GM23338 (cell line): ENCODE measurements around the gene KIRREL3.

Source experiments
- CREB1 ChIP-seq: fragments of 250-450 bp; sonication (Bioruptor Pico); IDR thresholded peaks from 2 replicates; pipeline ENCODE4 v1.5.0; 2020; ENCODE audit warnings: low read depth, mild to moderate bottlenecking, moderate library complexity
- EZH2 ChIP-seq: fragments of 200-600 bp; sonication (generic); IDR thresholded peaks from one replicate; pipeline ENCODE4 v1.8.0; 2017; ENCODE audit warnings: antibody characterized with exemption, mild to moderate bottlenecking, low read depth; ENCODE audit not compliant: unreplicated experiment
- EZH2phosphoT487 ChIP-seq: fragments of 200-600 bp; sonication (generic); IDR thresholded peaks from one replicate; pipeline ENCODE4 v1.8.1; 2018; ENCODE audit warnings: antibody characterized with exemption; ENCODE audit not compliant: unreplicated experiment
- JUNB ChIP-seq: IDR thresholded peaks from one replicate; pipeline ENCODE4 v1.6.1; 2016; ENCODE audit warnings: antibody characterized with exemption; ENCODE audit not compliant: unreplicated experiment
- POLR2AphosphoS5 ChIP-seq: IDR thresholded peaks from 2 replicates; pipeline ENCODE4 v1.6.1; 2016; ENCODE audit warnings: antibody characterized with exemption, low read depth
- STAT1 ChIP-seq: IDR thresholded peaks from one replicate; pipeline ENCODE4 v1.6.1; 2016; ENCODE audit warnings: antibody characterized with exemption; ENCODE audit not compliant: unreplicated experiment
- ZNF114 ChIP-seq: fragments of 250-450 bp; sonication (Bioruptor Pico); IDR thresholded peaks from 2 replicates; pipeline ENCODE4 v1.5.0; 2020; ENCODE audit warnings: mild to moderate bottlenecking, moderate library complexity
- ZNF331 ChIP-seq: fragments of 250-450 bp; sonication (Bioruptor Pico); IDR thresholded peaks from 2 replicates; pipeline ENCODE4 v1.5.0; 2020; ENCODE audit warnings: low read depth, mild to moderate bottlenecking, moderate library complexity
- TF ChIP-seq, protein P1 (sequence below), 2 experiments: fragments of 200-600 bp in 1 of 2; sonication (generic) in 1 of 2; conservative IDR thresholded peaks; 2 replicates each; pipeline versions ENCODE4 v1.5.1 to v1.6.1; 2016 to 2017; ENCODE audit warnings: antibody characterized with exemption in 2 of 2, low read depth in 2 of 2, mild to moderate bottlenecking in 2 of 2, moderate library complexity in 1 of 2
- TF ChIP-seq, protein P2 (sequence below): IDR thresholded peaks from 2 replicates; pipeline ENCODE4 v1.6.1; 2016; ENCODE audit warnings: antibody characterized with exemption
- TF ChIP-seq, protein P3 (sequence below): IDR thresholded peaks from one replicate; pipeline ENCODE4 v1.6.1; 2018; ENCODE audit warnings: antibody characterized with exemption; ENCODE audit not compliant: unreplicated experiment
- TF ChIP-seq, protein P4 (sequence below): fragments of 250-450 bp; sonication (Bioruptor Pico); IDR thresholded peaks from 2 replicates; pipeline ENCODE4 v1.5.0; 2020; ENCODE audit warnings: mild to moderate bottlenecking, moderate library complexity

DNA sequence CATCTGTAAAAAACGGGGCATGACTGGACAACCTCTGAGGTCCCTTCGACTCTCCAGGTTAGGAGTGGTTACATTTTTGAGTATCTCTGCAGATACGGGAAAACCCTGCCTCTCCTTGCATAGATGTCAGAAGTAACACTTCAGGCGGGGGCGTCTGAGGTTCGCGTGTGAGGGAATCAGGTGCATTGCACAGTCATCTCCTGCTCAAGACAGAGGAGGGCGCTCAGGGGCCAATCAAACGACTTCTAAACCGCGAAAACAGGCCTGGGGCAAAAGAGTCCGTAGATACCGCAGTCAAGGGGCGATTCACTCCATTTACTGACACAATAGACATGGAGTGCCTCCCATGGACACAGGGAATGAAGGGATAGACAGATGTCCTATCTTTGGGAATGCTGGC is 31.7 kb downstream of the KIRREL3 start:
- TF ChIP-seq EZH2 (no peak), EZH2phosphoT487 (no peak), POLR2AphosphoS5 (no peak), CREB1 (CRISPR knock-in tag) (no peak), JUNB (no peak), STAT1 (no peak), ZNF114 (no peak), ZNF331 (CRISPR knock-in tag) (no peak)
- TF ChIP-seq, protein P1, sequence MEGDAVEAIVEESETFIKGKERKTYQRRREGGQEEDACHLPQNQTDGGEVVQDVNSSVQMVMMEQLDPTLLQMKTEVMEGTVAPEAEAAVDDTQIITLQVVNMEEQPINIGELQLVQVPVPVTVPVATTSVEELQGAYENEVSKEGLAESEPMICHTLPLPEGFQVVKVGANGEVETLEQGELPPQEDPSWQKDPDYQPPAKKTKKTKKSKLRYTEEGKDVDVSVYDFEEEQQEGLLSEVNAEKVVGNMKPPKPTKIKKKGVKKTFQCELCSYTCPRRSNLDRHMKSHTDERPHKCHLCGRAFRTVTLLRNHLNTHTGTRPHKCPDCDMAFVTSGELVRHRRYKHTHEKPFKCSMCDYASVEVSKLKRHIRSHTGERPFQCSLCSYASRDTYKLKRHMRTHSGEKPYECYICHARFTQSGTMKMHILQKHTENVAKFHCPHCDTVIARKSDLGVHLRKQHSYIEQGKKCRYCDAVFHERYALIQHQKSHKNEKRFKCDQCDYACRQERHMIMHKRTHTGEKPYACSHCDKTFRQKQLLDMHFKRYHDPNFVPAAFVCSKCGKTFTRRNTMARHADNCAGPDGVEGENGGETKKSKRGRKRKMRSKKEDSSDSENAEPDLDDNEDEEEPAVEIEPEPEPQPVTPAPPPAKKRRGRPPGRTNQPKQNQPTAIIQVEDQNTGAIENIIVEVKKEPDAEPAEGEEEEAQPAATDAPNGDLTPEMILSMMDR (conservative IDR thresholded peaks at IDR 0.05; ENCODE audit: low read depth in 2 of 2): peak; percentile 48 to 78
- TF ChIP-seq, protein P2, sequence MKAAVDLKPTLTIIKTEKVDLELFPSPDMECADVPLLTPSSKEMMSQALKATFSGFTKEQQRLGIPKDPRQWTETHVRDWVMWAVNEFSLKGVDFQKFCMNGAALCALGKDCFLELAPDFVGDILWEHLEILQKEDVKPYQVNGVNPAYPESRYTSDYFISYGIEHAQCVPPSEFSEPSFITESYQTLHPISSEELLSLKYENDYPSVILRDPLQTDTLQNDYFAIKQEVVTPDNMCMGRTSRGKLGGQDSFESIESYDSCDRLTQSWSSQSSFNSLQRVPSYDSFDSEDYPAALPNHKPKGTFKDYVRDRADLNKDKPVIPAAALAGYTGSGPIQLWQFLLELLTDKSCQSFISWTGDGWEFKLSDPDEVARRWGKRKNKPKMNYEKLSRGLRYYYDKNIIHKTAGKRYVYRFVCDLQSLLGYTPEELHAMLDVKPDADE: no peak
- TF ChIP-seq, protein P3, sequence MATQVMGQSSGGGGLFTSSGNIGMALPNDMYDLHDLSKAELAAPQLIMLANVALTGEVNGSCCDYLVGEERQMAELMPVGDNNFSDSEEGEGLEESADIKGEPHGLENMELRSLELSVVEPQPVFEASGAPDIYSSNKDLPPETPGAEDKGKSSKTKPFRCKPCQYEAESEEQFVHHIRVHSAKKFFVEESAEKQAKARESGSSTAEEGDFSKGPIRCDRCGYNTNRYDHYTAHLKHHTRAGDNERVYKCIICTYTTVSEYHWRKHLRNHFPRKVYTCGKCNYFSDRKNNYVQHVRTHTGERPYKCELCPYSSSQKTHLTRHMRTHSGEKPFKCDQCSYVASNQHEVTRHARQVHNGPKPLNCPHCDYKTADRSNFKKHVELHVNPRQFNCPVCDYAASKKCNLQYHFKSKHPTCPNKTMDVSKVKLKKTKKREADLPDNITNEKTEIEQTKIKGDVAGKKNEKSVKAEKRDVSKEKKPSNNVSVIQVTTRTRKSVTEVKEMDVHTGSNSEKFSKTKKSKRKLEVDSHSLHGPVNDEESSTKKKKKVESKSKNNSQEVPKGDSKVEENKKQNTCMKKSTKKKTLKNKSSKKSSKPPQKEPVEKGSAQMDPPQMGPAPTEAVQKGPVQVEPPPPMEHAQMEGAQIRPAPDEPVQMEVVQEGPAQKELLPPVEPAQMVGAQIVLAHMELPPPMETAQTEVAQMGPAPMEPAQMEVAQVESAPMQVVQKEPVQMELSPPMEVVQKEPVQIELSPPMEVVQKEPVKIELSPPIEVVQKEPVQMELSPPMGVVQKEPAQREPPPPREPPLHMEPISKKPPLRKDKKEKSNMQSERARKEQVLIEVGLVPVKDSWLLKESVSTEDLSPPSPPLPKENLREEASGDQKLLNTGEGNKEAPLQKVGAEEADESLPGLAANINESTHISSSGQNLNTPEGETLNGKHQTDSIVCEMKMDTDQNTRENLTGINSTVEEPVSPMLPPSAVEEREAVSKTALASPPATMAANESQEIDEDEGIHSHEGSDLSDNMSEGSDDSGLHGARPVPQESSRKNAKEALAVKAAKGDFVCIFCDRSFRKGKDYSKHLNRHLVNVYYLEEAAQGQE: no peak
- TF ChIP-seq, protein P4, sequence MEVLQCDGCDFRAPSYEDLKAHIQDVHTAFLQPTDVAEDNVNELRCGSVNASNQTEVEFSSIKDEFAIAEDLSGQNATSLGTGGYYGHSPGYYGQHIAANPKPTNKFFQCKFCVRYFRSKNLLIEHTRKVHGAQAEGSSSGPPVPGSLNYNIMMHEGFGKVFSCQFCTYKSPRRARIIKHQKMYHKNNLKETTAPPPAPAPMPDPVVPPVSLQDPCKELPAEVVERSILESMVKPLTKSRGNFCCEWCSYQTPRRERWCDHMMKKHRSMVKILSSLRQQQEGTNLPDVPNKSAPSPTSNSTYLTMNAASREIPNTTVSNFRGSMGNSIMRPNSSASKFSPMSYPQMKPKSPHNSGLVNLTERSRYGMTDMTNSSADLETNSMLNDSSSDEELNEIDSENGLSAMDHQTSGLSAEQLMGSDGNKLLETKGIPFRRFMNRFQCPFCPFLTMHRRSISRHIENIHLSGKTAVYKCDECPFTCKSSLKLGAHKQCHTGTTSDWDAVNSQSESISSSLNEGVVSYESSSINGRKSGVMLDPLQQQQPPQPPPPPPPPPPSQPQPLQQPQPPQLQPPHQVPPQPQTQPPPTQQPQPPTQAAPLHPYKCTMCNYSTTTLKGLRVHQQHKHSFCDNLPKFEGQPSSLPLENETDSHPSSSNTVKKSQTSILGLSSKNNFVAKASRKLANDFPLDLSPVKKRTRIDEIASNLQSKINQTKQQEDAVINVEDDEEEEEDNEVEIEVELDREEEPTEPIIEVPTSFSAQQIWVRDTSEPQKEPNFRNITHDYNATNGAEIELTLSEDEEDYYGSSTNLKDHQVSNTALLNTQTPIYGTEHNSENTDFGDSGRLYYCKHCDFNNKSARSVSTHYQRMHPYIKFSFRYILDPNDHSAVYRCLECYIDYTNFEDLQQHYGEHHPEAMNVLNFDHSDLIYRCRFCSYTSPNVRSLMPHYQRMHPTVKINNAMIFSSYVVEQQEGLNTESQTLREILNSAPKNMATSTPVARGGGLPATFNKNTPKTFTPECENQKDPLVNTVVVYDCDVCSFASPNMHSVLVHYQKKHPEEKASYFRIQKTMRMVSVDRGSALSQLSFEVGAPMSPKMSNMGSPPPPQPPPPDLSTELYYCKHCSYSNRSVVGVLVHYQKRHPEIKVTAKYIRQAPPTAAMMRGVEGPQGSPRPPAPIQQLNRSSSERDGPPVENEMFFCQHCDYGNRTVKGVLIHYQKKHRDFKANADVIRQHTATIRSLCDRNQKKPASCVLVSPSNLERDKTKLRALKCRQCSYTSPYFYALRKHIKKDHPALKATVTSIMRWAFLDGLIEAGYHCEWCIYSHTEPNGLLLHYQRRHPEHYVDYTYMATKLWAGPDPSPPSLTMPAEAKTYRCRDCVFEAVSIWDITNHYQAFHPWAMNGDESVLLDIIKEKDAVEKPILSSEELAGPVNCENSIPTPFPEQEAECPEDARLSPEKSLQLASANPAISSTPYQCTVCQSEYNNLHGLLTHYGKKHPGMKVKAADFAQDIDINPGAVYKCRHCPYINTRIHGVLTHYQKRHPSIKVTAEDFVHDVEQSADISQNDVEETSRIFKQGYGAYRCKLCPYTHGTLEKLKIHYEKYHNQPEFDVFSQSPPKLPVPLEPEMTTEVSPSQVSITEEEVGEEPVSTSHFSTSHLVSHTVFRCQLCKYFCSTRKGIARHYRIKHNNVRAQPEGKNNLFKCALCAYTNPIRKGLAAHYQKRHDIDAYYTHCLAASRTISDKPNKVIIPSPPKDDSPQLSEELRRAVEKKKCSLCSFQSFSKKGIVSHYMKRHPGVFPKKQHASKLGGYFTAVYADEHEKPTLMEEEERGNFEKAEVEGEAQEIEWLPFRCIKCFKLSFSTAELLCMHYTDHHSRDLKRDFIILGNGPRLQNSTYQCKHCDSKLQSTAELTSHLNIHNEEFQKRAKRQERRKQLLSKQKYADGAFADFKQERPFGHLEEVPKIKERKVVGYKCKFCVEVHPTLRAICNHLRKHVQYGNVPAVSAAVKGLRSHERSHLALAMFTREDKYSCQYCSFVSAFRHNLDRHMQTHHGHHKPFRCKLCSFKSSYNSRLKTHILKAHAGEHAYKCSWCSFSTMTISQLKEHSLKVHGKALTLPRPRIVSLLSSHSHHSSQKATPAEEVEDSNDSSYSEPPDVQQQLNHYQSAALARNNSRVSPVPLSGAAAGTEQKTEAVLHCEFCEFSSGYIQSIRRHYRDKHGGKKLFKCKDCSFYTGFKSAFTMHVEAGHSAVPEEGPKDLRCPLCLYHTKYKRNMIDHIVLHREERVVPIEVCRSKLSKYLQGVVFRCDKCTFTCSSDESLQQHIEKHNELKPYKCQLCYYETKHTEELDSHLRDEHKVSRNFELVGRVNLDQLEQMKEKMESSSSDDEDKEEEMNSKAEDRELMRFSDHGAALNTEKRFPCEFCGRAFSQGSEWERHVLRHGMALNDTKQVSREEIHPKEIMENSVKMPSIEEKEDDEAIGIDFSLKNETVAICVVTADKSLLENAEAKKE (CRISPR knock-in tag): no peak
